HL-60 (cell line): ENCODE data around the gene PACS1.

Experiments used
- CTCF ChIP-seq: IDR thresholded peaks from one replicate; pipeline ENCODE4 v1.5.1; 2011; ENCODE audit warnings: low read length, control low read depth, inconsistent platforms; ENCODE audit not compliant: insufficient read depth
- GABPA ChIP-seq: IDR thresholded peaks from 2 replicates; pipeline ENCODE4 v1.6.1; 2012; ENCODE audit warnings: low read depth
- POLR2AphosphoS5 ChIP-seq: IDR thresholded peaks from 2 replicates; pipeline ENCODE4 v1.6.1; 2012; ENCODE audit warnings: low read depth
- REST ChIP-seq: IDR thresholded peaks from 2 replicates; pipeline ENCODE4 v1.6.1; 2012; ENCODE audit warnings: low read depth; ENCODE audit not compliant: insufficient replicate concordance
- SPI1 ChIP-seq: IDR thresholded peaks from 2 replicates; pipeline ENCODE4 v1.6.1; 2012; ENCODE audit warnings: low read depth, mild to moderate bottlenecking, borderline replicate concordance

GRCh38 chr11:66291303-66291705 is 221.2 kb downstream of the PACS1 start:
- TF ChIP-seq CTCF: no peak
- no peak for TF ChIP-seq POLR2AphosphoS5
- TF ChIP-seq REST: no peak
- TF ChIP-seq GABPA: no peak
- TF ChIP-seq SPI1: no peak
